ENCODE data around the gene SUPT5H. TPM values are rescaled to one million over a fixed set of nuclear protein-coding genes. Genes with fewer than 3 reads are reported as not detected.

The SUPT5H gene
- total and polyA plus RNA-seq, 2 of the 4 experiments (the other 2 are of a cell fraction): 75.3 to 116 TPM

GRCh38 chr19:39469036-39469435 is 23.7 kb downstream of the SUPT5H start:
- Histone ChIP-seq H2BK20ac (ENCODE audit: low read depth, low read length) (no peak overlapping the region), H2AK9ac (replicated peaks; ENCODE audit: low read depth, low read length, poor library complexity) (no peak overlapping the region), H2AFZ (replicated peaks; ENCODE audit: low read length, poor library complexity) (no peak overlapping the region), H3K4me3 (ENCODE audit: insufficient read depth, low read depth, low read length) (no peak overlapping the region), H3K9me1 (ENCODE audit: insufficient read depth, low read length) (peaks cover 2% of the 10 kb centered on the region; the same call in 1 of the 2 replicates), H3K4ac (ENCODE audit: low read depth, low read length) (no peak overlapping the region), H3K27ac (ENCODE audit: insufficient read depth, low read length) (no peak overlapping the region), H3K9me3 (ENCODE audit: control insufficient read depth, insufficient read depth, low read length) (no peaks in the 10 kb centered on the region), H2AK5ac (ENCODE audit: low read depth, low read length) (no peak overlapping the region), H3K56ac (ENCODE audit: extremely low read depth, insufficient read depth, low read length) (no peak overlapping the region), H4K91ac (ENCODE audit: insufficient read depth, low read depth, low read length) (no peak overlapping the region), H3K36me3 (ENCODE audit: control insufficient read depth, insufficient read depth, low read length) (peaks cover 89% of the 10 kb centered on the region), H4K8ac (ENCODE audit: low read depth in 2 of 2, low read length in 2 of 2) (no peak overlapping the region), H3K9ac (ENCODE audit: low read depth, low read length) (no peak overlapping the region), H3K23ac (ENCODE audit: low read depth, low read length) (no peak overlapping the region), H3K18ac (ENCODE audit: low read depth, low read length) (no peak overlapping the region), H3K79me1 (ENCODE audit: low read depth in 1 of 2, low read length in 2 of 2) (peaks cover 15 to 20% of the 10 kb centered on the region in 2 experiments; a peak in 3 of 4 replicates), H3K14ac (replicated peaks; ENCODE audit: low read depth, low read length) (no peak overlapping the region), H3K4me2 (ENCODE audit: low read depth, low read length) (no peak overlapping the region), H3K27me3 (ENCODE audit: control insufficient read depth, insufficient read depth, low read length) (no peaks in the 10 kb centered on the region), H4K20me1 (ENCODE audit: insufficient read depth, low read length) (peaks cover 24% of the 10 kb centered on the region), H2BK15ac (ENCODE audit: low read depth, low read length) (no peak overlapping the region), H2BK5ac (ENCODE audit: low read depth, low read length, poor library complexity, severe bottlenecking) (no peak overlapping the region), H3K4me1 (ENCODE audit: control insufficient read depth, insufficient read depth, low read length) (no peaks in the 10 kb centered on the region), H4K5ac (ENCODE audit: low read depth, low read length) (no peak overlapping the region), H2BK120ac (ENCODE audit: low read depth, low read length) (no peak overlapping the region)
- DNase-seq (no peak), ATAC-seq (ENCODE audit: low read depth) (no peak)
- intact Hi-C loops (cut with micrococcal nuclease): no loop called here
- CTCF ChIA-PET: no interaction called here
- 92% methylated on average over 7 of the region's 11 CpGs; no CpG with 5 or more reads in 1 of the 2 experiments for WGBS, 2 experiments (ENCODE audit: extremely low coverage in 2 of 2, insufficient read length in 1 of 2)
- BruUV-seq (replicated peaks): no TSS peak
- POLR2A ChIA-PET (ENCODE audit: unreplicated experiment): no interaction called here
- in situ Hi-C loops (cut with MboI; ENCODE audit: low sequenced_read_pairs): no loop called here
- TF ChIP-seq POLR2A (IDR thresholded peaks at IDR 0.05; ENCODE audit: low read depth, low read length): no peak
- no peak for TF ChIP-seq SMC3 (IDR thresholded peaks at IDR 0.05; ENCODE audit: low read depth, low read length)
- TF ChIP-seq BHLHE40 (IDR thresholded peaks at IDR 0.05; ENCODE audit: low read depth, low read length): no peak
- TF ChIP-seq MXI1 (IDR thresholded peaks at IDR 0.05; ENCODE audit: borderline replicate concordance, low read depth, low read length): no peak
- no peak for TF ChIP-seq CTCF (conservative IDR thresholded peaks at IDR 0.05; ENCODE audit: low read depth, low read length)
- no peak for TF ChIP-seq RCOR1 (IDR thresholded peaks at IDR 0.05; ENCODE audit: insufficient replicate concordance, low read length)
- TF ChIP-seq USF2 (IDR thresholded peaks at IDR 0.05; ENCODE audit: low read depth, low read length): no peak
- no peak for TF ChIP-seq MAZ (IDR thresholded peaks at IDR 0.05; ENCODE audit: borderline replicate concordance, low read depth, low read length)
- no peak for TF ChIP-seq FOS (IDR thresholded peaks at IDR 0.05; ENCODE audit: low read depth, low read length)
- TF ChIP-seq CEBPB (IDR thresholded peaks at IDR 0.05; ENCODE audit: low read depth, low read length): no peak
- TF ChIP-seq RFX5 (IDR thresholded peaks at IDR 0.05; ENCODE audit: low read depth, low read length): no peak
- no peak for TF ChIP-seq NFE2L2 (IDR thresholded peaks at IDR 0.05; ENCODE audit: low read depth, low read length)
- dilution Hi-C loops (cut with HindIII; ENCODE audit: low sequenced_read_pairs, unreplicated experiment): no loop called here
